ENCODE measurements around the gene MGAT5.
A peak's percentile ranks its signal among the peaks of the same experiment; 100 is the strongest.

MGAT5 gene

GRCh38 chr2:134252092-134252750 lies 1.7 kb upstream of the MGAT5 start:
- H3K79me2 ChIP-seq (ENCODE audit: insufficient read depth, low read length): peaks cover 43% of the 10 kb centered on the region
- H3K27ac ChIP-seq (ENCODE audit: low read depth, low read length, poor library complexity, severe bottlenecking): peak overlapping the region; percentile 98
- peak overlapping the region; percentile 77 for H3K4me2 ChIP-seq (ENCODE audit: low read length)
- TF ChIP-seq CTCF (IDR thresholded peaks at IDR 0.05; ENCODE audit: low read length) (no peak), EZH2 (IDR thresholded peaks at IDR 0.05; ENCODE audit: borderline replicate concordance, low read length) (no peak)
- no peaks in the 10 kb centered on the region for H4K20me1 ChIP-seq (ENCODE audit: insufficient read depth, low read length)
- H3K27me3 ChIP-seq (ENCODE audit: insufficient read depth, low read length): no peaks in the 10 kb centered on the region
- H3K9ac ChIP-seq (ENCODE audit: low read length): peak overlapping the region; percentile 69; the same call in 1 of the 2 replicates
- no peak overlapping the region for H2AFZ ChIP-seq (ENCODE audit: low read length)
- H3K9me2 ChIP-seq (ENCODE audit: low read depth, low read length): no peaks in the 10 kb centered on the region
- H3K9me3 ChIP-seq (ENCODE audit: low read length): no peaks in the 10 kb centered on the region
- H3K4me1 ChIP-seq (ENCODE audit: insufficient read depth, low read length, severe bottlenecking): peaks cover 98% of the 10 kb centered on the region
- peaks cover 5% of the 10 kb centered on the region; the same call in 1 of the 2 replicates for H3K36me3 ChIP-seq (ENCODE audit: insufficient read depth, low read length)
- no peaks in the 10 kb centered on the region for H3F3A ChIP-seq (ENCODE audit: insufficient read depth, low read length)
- peak overlapping the region; percentile 30 for H3K4me3 ChIP-seq (ENCODE audit: low read depth, low read length, poor library complexity, severe bottlenecking)

GRCh38 chr2:134253117-134253704 lies 661 bp upstream of the MGAT5 start:
- peak overlapping the region; percentile 68 for H3K4me3 ChIP-seq (ENCODE audit: low read depth, low read length, poor library complexity, severe bottlenecking)
- H3K4me1 ChIP-seq (ENCODE audit: insufficient read depth, low read length, severe bottlenecking): peaks cover 98% of the 10 kb centered on the region
- peak overlapping the region; percentile 69; the same call in 1 of the 2 replicates for H3K9ac ChIP-seq (ENCODE audit: low read length)
- no peaks in the 10 kb centered on the region for H4K20me1 ChIP-seq (ENCODE audit: insufficient read depth, low read length)
- H3K4me2 ChIP-seq (ENCODE audit: low read length): peak overlapping the region; percentile 77
- no peaks in the 10 kb centered on the region for H3F3A ChIP-seq (ENCODE audit: insufficient read depth, low read length)
- H3K27ac ChIP-seq (ENCODE audit: low read depth, low read length, poor library complexity, severe bottlenecking): peak overlapping the region; percentile 98
- H3K36me3 ChIP-seq (ENCODE audit: insufficient read depth, low read length): peaks cover 5% of the 10 kb centered on the region; the same call in 1 of the 2 replicates
- H2AFZ ChIP-seq (ENCODE audit: low read length): no peak overlapping the region
- H3K9me2 ChIP-seq (ENCODE audit: low read depth, low read length): no peaks in the 10 kb centered on the region
- no peaks in the 10 kb centered on the region for H3K9me3 ChIP-seq (ENCODE audit: low read length)
- peaks cover 49% of the 10 kb centered on the region for H3K79me2 ChIP-seq (ENCODE audit: insufficient read depth, low read length)
- H3K27me3 ChIP-seq (ENCODE audit: insufficient read depth, low read length): no peaks in the 10 kb centered on the region
- TF ChIP-seq EZH2 (IDR thresholded peaks at IDR 0.05; ENCODE audit: borderline replicate concordance, low read length) (no peak), CTCF (IDR thresholded peaks at IDR 0.05; ENCODE audit: low read length) (no peak)

GRCh38 chr2:134254824-134255223 lies 952 bp downstream of the MGAT5 start:
- peak overlapping the region; percentile 77 for H3K4me2 ChIP-seq (ENCODE audit: low read length)
- TF ChIP-seq EZH2 (IDR thresholded peaks at IDR 0.05; ENCODE audit: borderline replicate concordance, low read length): no peak
- TF ChIP-seq CTCF (IDR thresholded peaks at IDR 0.05; ENCODE audit: low read length): no peak

More at GRCh38 chr2:134254824-134255223, 952 bp downstream of the MGAT5 start:
- Histone ChIP-seq H4K20me1 (ENCODE audit: insufficient read depth, low read length) (no peaks in the 10 kb centered on the region), H3K9ac (ENCODE audit: low read length) (peak overlapping the region; percentile 69), H3K9me2 (ENCODE audit: low read depth, low read length) (no peaks in the 10 kb centered on the region), H3K79me2 (ENCODE audit: insufficient read depth, low read length) (peaks cover 54% of the 10 kb centered on the region), H3K27me3 (ENCODE audit: insufficient read depth, low read length) (no peaks in the 10 kb centered on the region), H3K36me3 (ENCODE audit: insufficient read depth, low read length) (peaks cover 5% of the 10 kb centered on the region; the same call in 1 of the 2 replicates), H2AFZ (ENCODE audit: low read length) (no peak overlapping the region), H3F3A (ENCODE audit: insufficient read depth, low read length) (no peaks in the 10 kb centered on the region), H3K27ac (ENCODE audit: low read depth, low read length, poor library complexity, severe bottlenecking) (peak overlapping the region; percentile 98), H3K4me1 (ENCODE audit: insufficient read depth, low read length, severe bottlenecking) (peaks cover 98% of the 10 kb centered on the region), H3K9me3 (ENCODE audit: low read length) (no peaks in the 10 kb centered on the region), H3K4me3 (ENCODE audit: low read depth, low read length, poor library complexity, severe bottlenecking) (peak overlapping the region; percentile 68)
